ENCODE results near the gene SLC66A2. TPM values are rescaled to one million over a fixed set of nuclear protein-coding genes. Genes with fewer than 3 reads are reported as not detected.
A peak's percentile ranks its signal among the peaks of the same experiment; 100 is the strongest.

Gene SLC66A2
- total and polyA plus RNA-seq, 2 of the 13 experiments (the other 11 are each of a cell fraction or from before 2014, with no cell fraction given) = 33.5 to 41.9 TPM

GRCh38 chr18:79988451-79989194, 37.2 kb upstream of the SLC66A2 start, which contains the start of gene TXNL4A (continued):
- TF ChIP-seq ZNF142 (CRISPR knock-in tag; IDR thresholded peaks at IDR 0.05) (peak; percentile 87), YEATS2 (CRISPR knock-in tag; IDR thresholded peaks at IDR 0.05; ENCODE audit: borderline replicate concordance) (peak; percentile 98), JUN (CRISPR knock-in tag; IDR thresholded peaks at IDR 0.05) (0 out of 2 replicates have a peak, but pooled peaks have one; percentile 45), CBX5 (CRISPR knock-in tag; IDR thresholded peaks at IDR 0.05; ENCODE audit: borderline replicate concordance) (0 out of 2 replicates have a peak, but pooled peaks have one; percentile 0), MXD3 (CRISPR knock-in tag; IDR thresholded peaks at IDR 0.05) (no peak; the same call in 1 of the 2 replicates), TCF12 (IDR thresholded peaks at IDR 0.05) (no peak), TCF12 (CRISPR knock-in tag; IDR thresholded peaks at IDR 0.05) (no peak), SCMH1 (CRISPR knock-in tag; IDR thresholded peaks at IDR 0.05; ENCODE audit: borderline replicate concordance) (no peak), ZNF569 (CRISPR knock-in tag; IDR thresholded peaks at IDR 0.05; ENCODE audit: borderline replicate concordance) (no peak), GABPB1 (CRISPR knock-in tag; IDR thresholded peaks at IDR 0.05) (peak; percentile 82), RFXANK (CRISPR knock-in tag; IDR thresholded peaks at IDR 0.05) (peak; percentile 34; the same call in 1 of the 2 replicates), FOXM1 (CRISPR knock-in tag; IDR thresholded peaks at IDR 0.05) (no peak), BCL3 (CRISPR knock-in tag; IDR thresholded peaks at IDR 0.05) (peak; percentile 53; the same call in 1 of the 2 replicates), DNMT1 (CRISPR knock-in tag; IDR thresholded peaks at IDR 0.05) (no peak), MXI1 (IDR thresholded peaks at IDR 0.05; ENCODE audit: borderline replicate concordance, low read depth, low read length) (peak; percentile 71; the same call in 1 of the 3 replicates), MNT (IDR thresholded peaks at IDR 0.05) (peak; percentile 48), ZSCAN25 (CRISPR knock-in tag; IDR thresholded peaks at IDR 0.05) (no peak), BORCS8-MEF2B (CRISPR knock-in tag; IDR thresholded peaks at IDR 0.05) (0 out of 2 replicates have a peak, but pooled peaks have one; percentile 64), BRF2 (CRISPR knock-in tag; IDR thresholded peaks at IDR 0.05) (no peak), TAF1 (CRISPR knock-in tag; IDR thresholded peaks at IDR 0.05) (peak; percentile 91)
